ENCODE data around the gene RGS8. TPM values are rescaled to one million over a fixed set of nuclear protein-coding genes. Genes with fewer than 3 reads are reported as not detected.

Gene RGS8
- total RNA-seq, 3 donors from 2014 or later, result not detected

GRCh38 chr1:182688436-182689205, 4.2 kb upstream of the RGS8 start:
- H3K4me3 ChIP-seq, result no peak overlapping the region
- intact Hi-C loops (cut with DNase I, micrococcal nuclease), result no loop called here
- TF ChIP-seq, protein P1, sequence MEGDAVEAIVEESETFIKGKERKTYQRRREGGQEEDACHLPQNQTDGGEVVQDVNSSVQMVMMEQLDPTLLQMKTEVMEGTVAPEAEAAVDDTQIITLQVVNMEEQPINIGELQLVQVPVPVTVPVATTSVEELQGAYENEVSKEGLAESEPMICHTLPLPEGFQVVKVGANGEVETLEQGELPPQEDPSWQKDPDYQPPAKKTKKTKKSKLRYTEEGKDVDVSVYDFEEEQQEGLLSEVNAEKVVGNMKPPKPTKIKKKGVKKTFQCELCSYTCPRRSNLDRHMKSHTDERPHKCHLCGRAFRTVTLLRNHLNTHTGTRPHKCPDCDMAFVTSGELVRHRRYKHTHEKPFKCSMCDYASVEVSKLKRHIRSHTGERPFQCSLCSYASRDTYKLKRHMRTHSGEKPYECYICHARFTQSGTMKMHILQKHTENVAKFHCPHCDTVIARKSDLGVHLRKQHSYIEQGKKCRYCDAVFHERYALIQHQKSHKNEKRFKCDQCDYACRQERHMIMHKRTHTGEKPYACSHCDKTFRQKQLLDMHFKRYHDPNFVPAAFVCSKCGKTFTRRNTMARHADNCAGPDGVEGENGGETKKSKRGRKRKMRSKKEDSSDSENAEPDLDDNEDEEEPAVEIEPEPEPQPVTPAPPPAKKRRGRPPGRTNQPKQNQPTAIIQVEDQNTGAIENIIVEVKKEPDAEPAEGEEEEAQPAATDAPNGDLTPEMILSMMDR (IDR thresholded peaks at IDR 0.05), result no peak
- H3K4me1 ChIP-seq (ENCODE audit: low read depth), result no peaks in the 10 kb centered on the region
- no peak for DNase-seq
- no peaks in the 10 kb centered on the region for H3K36me3 ChIP-seq (ENCODE audit: low read depth)
- no peaks in the 10 kb centered on the region for H3K9me3 ChIP-seq
- no peak for ATAC-seq

DNA sequence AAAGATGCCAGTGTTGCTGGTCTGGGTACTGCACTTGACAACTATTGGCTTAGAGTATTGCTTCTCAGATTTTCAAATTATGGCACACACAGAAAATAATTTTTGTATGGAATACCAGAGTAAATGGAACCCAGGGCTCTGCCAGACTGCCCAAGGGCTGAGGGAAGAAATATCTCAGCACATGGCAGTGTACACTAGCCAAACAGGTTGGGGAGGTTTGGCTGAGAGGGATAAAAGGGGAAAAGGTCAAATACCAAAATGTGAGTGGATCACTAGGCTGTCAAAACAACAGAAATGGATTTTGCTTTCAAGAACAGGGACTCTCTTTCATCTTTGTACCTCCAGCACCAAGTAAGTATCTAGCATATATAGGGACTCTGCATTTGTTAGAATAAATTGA, 3.0 kb upstream of the RGS8 start:
- TF ChIP-seq, protein P1 (IDR thresholded peaks at IDR 0.05), result no peak
- no peak for ATAC-seq

DNA sequence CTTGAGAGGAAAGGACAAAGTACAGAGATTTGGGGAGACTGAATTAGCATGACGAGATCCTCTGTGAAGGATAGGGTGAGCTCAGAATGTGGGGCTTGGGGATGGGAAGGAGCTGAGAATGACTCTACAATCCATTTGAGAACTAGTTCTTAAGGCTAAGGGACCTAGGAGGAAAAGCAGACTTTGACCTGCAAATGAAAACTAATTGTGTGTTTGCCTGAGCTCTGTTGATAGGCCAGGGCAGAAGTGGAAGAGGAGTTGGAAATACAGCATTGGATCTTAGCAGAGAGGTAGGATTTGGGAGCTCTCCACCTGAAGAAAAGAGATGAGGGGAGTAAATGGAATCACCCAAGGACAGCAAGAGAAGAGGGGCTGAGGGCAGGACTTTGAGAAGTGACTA, 2.1 kb upstream of the RGS8 start:
- no peaks in the 10 kb centered on the region for H3K4me1 ChIP-seq (ENCODE audit: low read depth)
- ATAC-seq, result no peak
- TF ChIP-seq, protein P1 (IDR thresholded peaks at IDR 0.05), result no peak
- H3K9me3 ChIP-seq, result no peaks in the 10 kb centered on the region
- H3K36me3 ChIP-seq (ENCODE audit: low read depth), result no peaks in the 10 kb centered on the region
- intact Hi-C loops (cut with DNase I, micrococcal nuclease), result no loop called here
- DNase-seq, result no peak
- no peak overlapping the region for H3K4me3 ChIP-seq

More for the DNA sequence above, 3.0 kb upstream of the RGS8 start:
- Histone ChIP-seq H3K4me1 (ENCODE audit: low read depth) (no peaks in the 10 kb centered on the region), H3K36me3 (ENCODE audit: low read depth) (no peaks in the 10 kb centered on the region), H3K4me3 (no peak overlapping the region), H3K9me3 (no peaks in the 10 kb centered on the region)
- DNase-seq, result no peak
- intact Hi-C loops (cut with DNase I, micrococcal nuclease), result no loop called here

- H3K4me3 ChIP-seq, result no peak overlapping the region
- DNase-seq, result no peak
- no peaks in the 10 kb centered on the region for H3K9me3 ChIP-seq
- TF ChIP-seq, protein P1 (IDR thresholded peaks at IDR 0.05), result no peak
- intact Hi-C loops (cut with DNase I, micrococcal nuclease), result no loop called here
- H3K4me1 ChIP-seq (ENCODE audit: low read depth), result no peaks in the 10 kb centered on the region
- H3K36me3 ChIP-seq (ENCODE audit: low read depth), result no peaks in the 10 kb centered on the region
- no peak for ATAC-seq
These were observed 828 bp upstream of the RGS8 start for GRCh38 chr1:182685215-182685614.

DNA sequence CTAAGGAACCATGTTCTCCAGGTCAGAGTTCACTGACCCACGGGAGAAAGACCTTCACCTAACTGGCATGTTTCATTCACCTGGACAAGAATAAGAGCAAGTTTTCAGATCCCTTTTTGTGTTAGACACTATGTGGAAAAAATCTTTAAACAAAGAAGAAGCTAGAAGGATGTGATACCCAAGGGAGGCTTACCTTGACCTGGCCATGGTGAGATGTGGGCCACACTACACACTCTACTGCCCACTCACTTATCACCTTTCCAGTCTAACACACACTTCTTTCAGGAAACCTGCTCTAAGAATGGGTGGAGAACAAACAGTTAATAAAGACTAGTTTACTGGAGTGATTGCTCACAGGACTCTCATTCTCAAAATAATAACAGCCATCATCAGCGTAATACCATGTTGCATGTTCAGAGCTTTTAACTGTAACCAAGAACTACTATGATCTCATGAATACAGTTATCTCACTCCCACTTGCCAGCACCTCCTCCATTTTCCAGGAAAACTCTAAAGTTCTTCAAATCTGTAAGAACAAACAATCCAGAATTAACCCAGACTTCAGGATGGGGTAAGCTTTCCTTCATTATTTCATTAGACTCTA, 1.4 kb downstream of the RGS8 start:
- Histone ChIP-seq H3K4me3 (no peak overlapping the region), H3K36me3 (ENCODE audit: low read depth) (no peaks in the 10 kb centered on the region), H3K9me3 (no peaks in the 10 kb centered on the region), H3K4me1 (ENCODE audit: low read depth) (no peaks in the 10 kb centered on the region)
- ATAC-seq (no peak), DNase-seq (no peak)
- TF ChIP-seq, protein P1 (IDR thresholded peaks at IDR 0.05), result no peak
- intact Hi-C loops (cut with DNase I, micrococcal nuclease), result no loop called here
